ENCODE results near the gene ATP10B.

- TF ChIP-seq TAF1 (IDR thresholded peaks at IDR 0.05; ENCODE audit: borderline replicate concordance, insufficient read depth, low read length) (no peak), SIN3A (IDR thresholded peaks at IDR 0.05; ENCODE audit: borderline replicate concordance, insufficient read depth, low read length) (no peak), POLR2AphosphoS5 (IDR thresholded peaks at IDR 0.05; ENCODE audit: low read depth, low read length) (no peak)
Measured at GRCh38 chr5:160844177-160844576, 7.8 kb downstream of the ATP10B start.

Data from PFSK-1 (cell line).